Activated CD8-positive, alpha-beta T cell treated with anti-CD3 and anti-CD28 coated beads for 36 hours (primary cell): ENCODE results near the gene GNRHR. TPM values are rescaled to one million over a fixed set of nuclear protein-coding genes. Genes with fewer than 3 reads are reported as not detected.

Experiments used
- ATAC-seq: fragments of 200-7000 bp; cut with Tn5 transposase; one replicate; pipeline ENCODE4 v1.10.0; 2021; ENCODE audit warnings: mild to moderate bottlenecking, moderate library complexity
- CTCF ChIA-PET: fragments of 350-600 bp; sonication (Branson Sonifier 250); formaldehyde crosslinking; loops from one replicate; lab custom pipeline; 2021; ENCODE audit warnings: antibody characterized with exemption; lab: Charles Lee
- POLR2A ChIA-PET: fragments of 350-600 bp; sonication (Branson Sonifier 250); formaldehyde crosslinking; loops from one replicate; lab custom pipeline; 2021; ENCODE audit warnings: antibody characterized with exemption; lab: Charles Lee
- DNase-seq: peaks from one replicate; pipeline ENCODE4 v3.0.0-alpha.2; 2020
- H3K27ac Mint-ChIP-seq: one replicate; pipeline ENCODE4 v1.8.0; 2021; ENCODE audit warnings: mild to moderate bottlenecking, mixed read lengths
- H3K27me3 Mint-ChIP-seq: one replicate; pipeline ENCODE4 v1.8.0; 2021; ENCODE audit warnings: mixed read lengths
- H3K36me3 Mint-ChIP-seq: one replicate; pipeline ENCODE4 v1.8.0; 2021; ENCODE audit warnings: low read depth, mixed read lengths
- H3K4me1 Mint-ChIP-seq: one replicate; pipeline ENCODE4 v1.8.0; 2021; ENCODE audit warnings: low read depth, mixed read lengths
- H3K4me3 Mint-ChIP-seq: one replicate; pipeline ENCODE4 v1.8.0; 2021; ENCODE audit warnings: mild to moderate bottlenecking, moderate library complexity, mixed read lengths
- H3K9me3 Mint-ChIP-seq: one replicate; pipeline ENCODE4 v1.8.0; 2021; ENCODE audit warnings: mixed read lengths
- intact Hi-C: fragments of 100-400 bp; cut with micrococcal nuclease; formaldehyde crosslinking; loops from one replicate; pipeline ENCODE4 v1.10.0; 2022
- total RNA-seq, 2 experiments: library from RNA; stranded (reverse); gene quantifications; one replicate each; pipeline ENCODE4 v1.2.3, GENCODE V29; 2021
- TF ChIP-seq, protein P1 (sequence below): fragments of 200-600 bp; IDR thresholded peaks from one replicate; pipeline ENCODE4 v1.8.0; 2022; ENCODE audit warnings: antibody characterized with exemption, mild to moderate bottlenecking

Gene GNRHR, protein sequence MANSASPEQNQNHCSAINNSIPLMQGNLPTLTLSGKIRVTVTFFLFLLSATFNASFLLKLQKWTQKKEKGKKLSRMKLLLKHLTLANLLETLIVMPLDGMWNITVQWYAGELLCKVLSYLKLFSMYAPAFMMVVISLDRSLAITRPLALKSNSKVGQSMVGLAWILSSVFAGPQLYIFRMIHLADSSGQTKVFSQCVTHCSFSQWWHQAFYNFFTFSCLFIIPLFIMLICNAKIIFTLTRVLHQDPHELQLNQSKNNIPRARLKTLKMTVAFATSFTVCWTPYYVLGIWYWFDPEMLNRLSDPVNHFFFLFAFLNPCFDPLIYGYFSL
- total RNA-seq, result not detected

DNA sequence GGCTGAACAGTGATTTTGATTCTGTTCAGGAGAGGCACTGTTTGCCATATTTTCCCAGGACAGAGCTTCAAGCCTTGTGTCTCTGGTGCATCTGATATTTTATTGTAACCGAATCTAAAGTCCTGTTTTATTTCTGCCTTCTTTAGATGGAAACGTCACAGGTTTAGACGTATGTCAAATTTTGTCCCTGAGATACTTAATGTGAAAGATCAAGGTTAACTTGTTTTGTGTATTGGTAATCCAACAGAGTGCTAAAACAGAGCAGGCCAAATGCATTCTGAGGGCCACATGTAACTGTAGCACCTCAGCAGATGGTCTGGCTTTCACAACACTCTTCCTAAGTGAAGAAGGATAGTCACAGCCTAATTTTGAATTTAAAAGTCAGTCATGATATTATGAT lies at the start of gene GNRHR:
GNRHR (minus strand) TSS at position 101 of the 400 bp plus-strand sequence; CDS start at position 48, 53 bp downstream.
- DNase-seq (no peak), ATAC-seq (no peak)
- H3K36me3 Mint-ChIP-seq, result no peaks in the 10 kb centered on the region
- TF ChIP-seq, protein P1, sequence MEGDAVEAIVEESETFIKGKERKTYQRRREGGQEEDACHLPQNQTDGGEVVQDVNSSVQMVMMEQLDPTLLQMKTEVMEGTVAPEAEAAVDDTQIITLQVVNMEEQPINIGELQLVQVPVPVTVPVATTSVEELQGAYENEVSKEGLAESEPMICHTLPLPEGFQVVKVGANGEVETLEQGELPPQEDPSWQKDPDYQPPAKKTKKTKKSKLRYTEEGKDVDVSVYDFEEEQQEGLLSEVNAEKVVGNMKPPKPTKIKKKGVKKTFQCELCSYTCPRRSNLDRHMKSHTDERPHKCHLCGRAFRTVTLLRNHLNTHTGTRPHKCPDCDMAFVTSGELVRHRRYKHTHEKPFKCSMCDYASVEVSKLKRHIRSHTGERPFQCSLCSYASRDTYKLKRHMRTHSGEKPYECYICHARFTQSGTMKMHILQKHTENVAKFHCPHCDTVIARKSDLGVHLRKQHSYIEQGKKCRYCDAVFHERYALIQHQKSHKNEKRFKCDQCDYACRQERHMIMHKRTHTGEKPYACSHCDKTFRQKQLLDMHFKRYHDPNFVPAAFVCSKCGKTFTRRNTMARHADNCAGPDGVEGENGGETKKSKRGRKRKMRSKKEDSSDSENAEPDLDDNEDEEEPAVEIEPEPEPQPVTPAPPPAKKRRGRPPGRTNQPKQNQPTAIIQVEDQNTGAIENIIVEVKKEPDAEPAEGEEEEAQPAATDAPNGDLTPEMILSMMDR, result no peak
- no peak within 1 kb of the TSS for H3K27ac Mint-ChIP-seq
- ChIA-PET POLR2A (no interaction called here), CTCF (interaction anchor here (1.0 kb wide), 1 partner anchor 38 kb away, joined by 3 read pairs; no protein-coding TSS in a partner anchor)
- H3K9me3 Mint-ChIP-seq, result no peaks in the 10 kb centered on the region
- no peaks in the 10 kb centered on the region for H3K4me1 Mint-ChIP-seq
- H3K4me3 Mint-ChIP-seq, result no peak within 1 kb of the TSS
- H3K27me3 Mint-ChIP-seq, result no peaks in the 10 kb centered on the region
- intact Hi-C loops, result no loop called here

DNA sequence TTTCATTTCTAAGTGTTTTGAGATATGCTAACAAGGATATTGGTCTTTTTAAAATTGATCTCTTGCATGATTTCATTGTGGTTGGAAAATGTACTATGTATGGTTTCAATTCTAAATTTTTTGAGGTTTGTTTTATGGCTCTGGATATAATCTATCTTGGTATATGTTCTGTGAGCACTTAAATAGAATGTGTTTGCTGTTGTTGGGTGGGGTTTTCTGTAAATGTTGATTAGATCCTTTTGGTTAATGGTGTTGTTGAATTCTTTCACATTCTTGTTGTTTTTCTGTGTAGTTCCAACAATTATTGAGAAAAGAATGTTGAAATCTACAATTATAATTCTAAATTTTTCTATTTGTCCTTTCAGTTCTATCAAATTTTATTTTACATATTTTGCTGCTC lies 42.6 kb upstream of the GNRHR start:
- ChIA-PET POLR2A (no interaction called here), CTCF (no interaction called here)
- no peaks in the 10 kb centered on the region for H3K27me3 Mint-ChIP-seq
- ATAC-seq (no peak), DNase-seq (no peak)
- intact Hi-C loops, result no loop called here
- H3K27ac Mint-ChIP-seq, result no peak overlapping the region
- no peak overlapping the region for H3K4me3 Mint-ChIP-seq
- no peaks in the 10 kb centered on the region for H3K36me3 Mint-ChIP-seq
- TF ChIP-seq, protein P1, result no peak
- no peaks in the 10 kb centered on the region for H3K9me3 Mint-ChIP-seq
- peaks cover 2% of the 10 kb centered on the region for H3K4me1 Mint-ChIP-seq

DNA sequence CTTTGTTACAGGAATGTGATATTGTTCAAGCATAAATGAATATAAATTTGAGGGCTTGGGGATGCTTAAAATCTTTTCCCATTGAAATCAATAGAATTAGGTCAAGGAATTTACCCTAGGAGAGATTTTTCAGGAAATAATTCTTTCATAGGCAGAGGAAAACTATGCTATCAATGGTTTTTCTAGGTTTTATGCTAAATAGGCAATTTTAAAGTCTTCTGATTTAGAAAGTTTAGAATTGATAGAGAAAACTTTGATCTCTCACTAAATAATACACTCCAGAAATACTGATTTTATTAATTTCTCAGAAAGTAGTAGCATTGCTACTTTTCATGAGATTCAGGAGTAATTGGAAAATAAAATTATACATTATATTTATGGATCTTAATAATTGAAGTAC lies 36.5 kb upstream of the GNRHR start:
- POLR2A ChIA-PET, result no interaction called here
- Mint-ChIP-seq H3K27ac (no peak overlapping the region), H3K27me3 (no peaks in the 10 kb centered on the region), H3K36me3 (no peaks in the 10 kb centered on the region), H3K9me3 (no peaks in the 10 kb centered on the region), H3K4me1 (no peaks in the 10 kb centered on the region), H3K4me3 (no peak overlapping the region)
- CTCF ChIA-PET, result interaction anchor here (0.6 kb wide), 1 partner anchor 130 kb away, joined by 3 read pairs; no protein-coding TSS in a partner anchor
- TF ChIP-seq, protein P1, result no peak
- no peak for ATAC-seq
- intact Hi-C loops, result no loop called here
- no peak for DNase-seq

DNA sequence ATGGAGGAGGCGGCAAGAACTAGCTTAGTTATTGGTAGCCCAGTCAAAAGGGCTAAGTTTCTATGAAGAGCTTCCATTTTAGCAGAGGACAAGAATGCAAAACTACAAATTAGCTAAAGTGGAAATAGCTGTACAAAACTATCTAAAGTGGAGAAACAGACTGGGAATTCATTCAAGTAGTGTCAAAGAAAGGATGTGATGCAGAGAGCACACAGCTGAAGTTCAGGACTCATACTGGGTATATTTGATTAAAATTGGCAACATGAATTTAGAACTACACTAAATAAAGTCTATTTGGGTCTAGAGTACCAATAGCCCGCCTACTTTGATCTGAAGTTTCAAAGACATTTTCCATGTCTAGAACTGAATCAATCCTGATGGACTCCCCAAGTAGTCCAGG lies 33.1 kb upstream of the GNRHR start:
- no peak overlapping the region for H3K4me3 Mint-ChIP-seq
- intact Hi-C loops, result no loop called here
- no peaks in the 10 kb centered on the region for H3K4me1 Mint-ChIP-seq
- H3K9me3 Mint-ChIP-seq, result no peaks in the 10 kb centered on the region
- DNase-seq, result no peak
- CTCF ChIA-PET, result no interaction called here
- H3K27me3 Mint-ChIP-seq, result no peaks in the 10 kb centered on the region
- no peak for ATAC-seq
- TF ChIP-seq, protein P1, result no peak
- H3K27ac Mint-ChIP-seq, result no peak overlapping the region
- POLR2A ChIA-PET, result no interaction called here
- no peaks in the 10 kb centered on the region for H3K36me3 Mint-ChIP-seq

DNA sequence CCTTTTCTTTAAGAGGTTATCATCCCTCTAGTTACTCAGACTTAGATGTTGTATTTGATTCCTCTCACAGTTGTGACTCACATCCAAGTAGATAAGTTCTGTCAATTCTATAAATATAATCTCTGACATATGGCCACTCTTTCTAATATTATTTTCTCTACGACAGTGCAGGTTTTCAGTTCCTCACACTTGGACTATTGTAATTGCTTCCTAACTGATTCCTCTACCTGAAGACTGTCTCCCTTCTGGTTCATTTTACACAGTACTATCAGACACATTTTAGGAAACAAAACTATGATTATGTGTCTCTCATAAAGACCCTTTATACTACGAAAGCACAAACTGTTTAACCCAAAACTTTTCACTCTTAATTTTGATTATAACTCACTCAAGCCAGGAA lies 31.3 kb upstream of the GNRHR start:
- H3K9me3 Mint-ChIP-seq, result no peaks in the 10 kb centered on the region
- no peak overlapping the region for H3K27ac Mint-ChIP-seq
- ATAC-seq, result no peak
- H3K27me3 Mint-ChIP-seq, result no peaks in the 10 kb centered on the region
- DNase-seq, result no peak
- TF ChIP-seq, protein P1, result no peak
- intact Hi-C loops, result no loop called here
- H3K4me3 Mint-ChIP-seq, result no peak overlapping the region
- no peaks in the 10 kb centered on the region for H3K36me3 Mint-ChIP-seq
- ChIA-PET POLR2A (no interaction called here), CTCF (no interaction called here)
- no peaks in the 10 kb centered on the region for H3K4me1 Mint-ChIP-seq
